ENCODE data around the gene ACKR4.

Gene ACKR4

GRCh38 chr3:132643366-132643765, 46.3 kb downstream of the ACKR4 start:
- no peak for DNase-seq

- DNase-seq = no peak
Measured at GRCh38 chr3:132645058-132645457, 48.0 kb downstream of the ACKR4 start.

GRCh38 chr3:132650153-132650552, 53.1 kb downstream of the ACKR4 start:
- DNase-seq = no peak
